ENCODE results near the gene SHTN1. TPM values are rescaled to one million over a fixed set of nuclear protein-coding genes. Genes with fewer than 3 reads are reported as not detected.

The SHTN1 gene
- total and polyA plus RNA-seq, 10 of the 15 experiments (the other 5 are each of a cell fraction or from before 2014, with no cell fraction given): 0.79 to 4.0 (median 2.0) TPM

DNA sequence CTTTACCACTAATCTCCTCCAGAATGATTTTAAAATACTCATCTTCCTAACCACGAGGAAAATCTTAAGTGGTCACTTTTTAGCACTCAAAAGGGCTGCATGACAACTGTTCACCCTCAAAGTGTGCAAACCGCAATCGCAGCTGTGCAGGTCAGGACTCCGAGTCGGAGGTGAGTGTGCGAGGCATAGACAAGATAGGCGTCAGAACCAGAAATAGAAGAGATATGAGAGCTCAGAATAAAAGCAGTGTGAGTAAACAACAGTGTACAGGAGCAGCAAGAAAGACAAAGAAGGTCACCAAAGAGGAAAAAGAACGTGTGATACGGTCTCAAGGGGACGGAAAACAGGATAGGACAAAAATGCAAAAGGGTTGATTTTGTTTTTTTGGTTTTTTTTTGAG, 173.2 kb downstream of the SHTN1 start:
- SMC1A ChIA-PET (ENCODE audit: uncharacterized antibody, unreplicated experiment): no interaction called here
- Histone ChIP-seq H2AFZ (ENCODE audit: control insufficient read depth, low read depth, low read length) (no peak overlapping the region), H3K27me3 (replicated peaks in 1 of 2; ENCODE audit: control insufficient read depth in 2 of 2, insufficient read depth in 2 of 2, low read length in 1 of 2) (no peaks in the 10 kb centered on the region), H3K4me2 (ENCODE audit: control insufficient read depth, insufficient read depth) (no peak overlapping the region), H3K27ac (ENCODE audit: control insufficient read depth, insufficient read depth) (no peak overlapping the region), H3K4me3 (no peak overlapping the region), H3K9me3 (replicated peaks; ENCODE audit: control insufficient read depth, insufficient read depth, low read length) (no peaks in the 10 kb centered on the region), H4K20me1 (ENCODE audit: control insufficient read depth, insufficient read depth) (no peaks in the 10 kb centered on the region), H3K36me3 (ENCODE audit: control insufficient read depth in 2 of 2, insufficient read depth in 2 of 2, low read length in 1 of 2) (no peaks in the 10 kb centered on the region), H3K4me1 (ENCODE audit: control insufficient read depth, insufficient read depth, low read length) (no peaks in the 10 kb centered on the region), H3K79me2 (ENCODE audit: control insufficient read depth, insufficient read depth, low read length) (no peaks in the 10 kb centered on the region), H3K9ac (ENCODE audit: control insufficient read depth, insufficient read depth, low read length) (no peak overlapping the region)
- FAIRE-seq: no peak
- RAD21 ChIA-PET (ENCODE audit: unreplicated experiment): no interaction called here
- in situ Hi-C loops (cut with MboI) (no loop called here), intact Hi-C loops (cut with micrococcal nuclease; ENCODE audit: unreplicated experiment) (no loop called here)
- ATAC-seq: no peak
- WGBS (ENCODE audit: insufficient coverage, insufficient replicate concordance, low lambda C conversion rate, missing lambda C conversion rate): 75% methylated on average over 10 of the region's 10 CpGs
- no TSS peak for BruUV-seq (replicated peaks)
- TF ChIP-seq HDAC2 (IDR thresholded peaks at IDR 0.05) (no peak), ZNF24 (IDR thresholded peaks at IDR 0.05) (no peak), RAD51 (IDR thresholded peaks at IDR 0.05) (no peak), MEF2A (IDR thresholded peaks at IDR 0.05; ENCODE audit: insufficient read depth, low read depth, low read length) (no peak), MYB (IDR thresholded peaks at IDR 0.05; ENCODE audit: borderline replicate concordance, low read depth, low read length) (no peak), ZNF217 (IDR thresholded peaks at IDR 0.05) (no peak), RELA (IDR thresholded peaks at IDR 0.05; ENCODE audit: borderline replicate concordance, partially characterized antibody) (no peak), ZZZ3 (IDR thresholded peaks at IDR 0.05; ENCODE audit: control insufficient read depth, insufficient read length, low read depth) (no peak), CBX3 (IDR thresholded peaks at IDR 0.05; ENCODE audit: borderline replicate concordance, low read depth) (no peak), NR2F1 (conservative IDR thresholded peaks at IDR 0.05) (no peak), TARDBP (IDR thresholded peaks at IDR 0.05; ENCODE audit: borderline replicate concordance) (no peak), SP1 (IDR thresholded peaks at IDR 0.05; ENCODE audit: low read depth, low read length) (no peak), PML (IDR thresholded peaks at IDR 0.05; ENCODE audit: low read length) (no peak), MEF2B (IDR thresholded peaks at IDR 0.05; ENCODE audit: partially characterized antibody, poor library complexity, severe bottlenecking) (no peak), CBX5 (IDR thresholded peaks at IDR 0.05; ENCODE audit: low read depth) (no peak), RAD21 (IDR thresholded peaks at IDR 0.05; ENCODE audit: insufficient read depth, low read depth, low read length) (no peak), IKZF1 (conservative IDR thresholded peaks at IDR 0.05) (no peak)
- TF ChIP-seq, protein P1, sequence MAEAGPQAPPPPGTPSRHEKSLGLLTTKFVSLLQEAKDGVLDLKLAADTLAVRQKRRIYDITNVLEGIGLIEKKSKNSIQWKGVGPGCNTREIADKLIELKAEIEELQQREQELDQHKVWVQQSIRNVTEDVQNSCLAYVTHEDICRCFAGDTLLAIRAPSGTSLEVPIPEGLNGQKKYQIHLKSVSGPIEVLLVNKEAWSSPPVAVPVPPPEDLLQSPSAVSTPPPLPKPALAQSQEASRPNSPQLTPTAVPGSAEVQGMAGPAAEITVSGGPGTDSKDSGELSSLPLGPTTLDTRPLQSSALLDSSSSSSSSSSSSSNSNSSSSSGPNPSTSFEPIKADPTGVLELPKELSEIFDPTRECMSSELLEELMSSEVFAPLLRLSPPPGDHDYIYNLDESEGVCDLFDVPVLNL (IDR thresholded peaks at IDR 0.05; ENCODE audit: low read depth, low read length): no peak
- TF ChIP-seq, protein P2, sequence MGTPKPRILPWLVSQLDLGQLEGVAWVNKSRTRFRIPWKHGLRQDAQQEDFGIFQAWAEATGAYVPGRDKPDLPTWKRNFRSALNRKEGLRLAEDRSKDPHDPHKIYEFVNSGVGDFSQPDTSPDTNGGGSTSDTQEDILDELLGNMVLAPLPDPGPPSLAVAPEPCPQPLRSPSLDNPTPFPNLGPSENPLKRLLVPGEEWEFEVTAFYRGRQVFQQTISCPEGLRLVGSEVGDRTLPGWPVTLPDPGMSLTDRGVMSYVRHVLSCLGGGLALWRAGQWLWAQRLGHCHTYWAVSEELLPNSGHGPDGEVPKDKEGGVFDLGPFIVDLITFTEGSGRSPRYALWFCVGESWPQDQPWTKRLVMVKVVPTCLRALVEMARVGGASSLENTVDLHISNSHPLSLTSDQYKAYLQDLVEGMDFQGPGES (IDR thresholded peaks at IDR 0.05): no peak
- POLR2A ChIA-PET: no interaction called here
- CTCF ChIA-PET: no interaction called here
- no peak for DNase-seq (ENCODE audit: low read depth, low spot score)

Measured in GM12878 (cell line).